Limb (tissue), 2 donors: ENCODE measurements around the gene PCDHGA10.
"Not testable (repeated sequence)": the region's sequence is repeated elsewhere in the genome, so short reads cannot be mapped to it uniquely, and the experiment has no call there.

Source experiments
- DNase-seq, 2 donors: peaks; one replicate each; pipeline ENCODE4 v3.0.0-alpha.2; 2016; ENCODE audit errors: extremely low spot score in 2 of 2

Gene PCDHGA10

DNA sequence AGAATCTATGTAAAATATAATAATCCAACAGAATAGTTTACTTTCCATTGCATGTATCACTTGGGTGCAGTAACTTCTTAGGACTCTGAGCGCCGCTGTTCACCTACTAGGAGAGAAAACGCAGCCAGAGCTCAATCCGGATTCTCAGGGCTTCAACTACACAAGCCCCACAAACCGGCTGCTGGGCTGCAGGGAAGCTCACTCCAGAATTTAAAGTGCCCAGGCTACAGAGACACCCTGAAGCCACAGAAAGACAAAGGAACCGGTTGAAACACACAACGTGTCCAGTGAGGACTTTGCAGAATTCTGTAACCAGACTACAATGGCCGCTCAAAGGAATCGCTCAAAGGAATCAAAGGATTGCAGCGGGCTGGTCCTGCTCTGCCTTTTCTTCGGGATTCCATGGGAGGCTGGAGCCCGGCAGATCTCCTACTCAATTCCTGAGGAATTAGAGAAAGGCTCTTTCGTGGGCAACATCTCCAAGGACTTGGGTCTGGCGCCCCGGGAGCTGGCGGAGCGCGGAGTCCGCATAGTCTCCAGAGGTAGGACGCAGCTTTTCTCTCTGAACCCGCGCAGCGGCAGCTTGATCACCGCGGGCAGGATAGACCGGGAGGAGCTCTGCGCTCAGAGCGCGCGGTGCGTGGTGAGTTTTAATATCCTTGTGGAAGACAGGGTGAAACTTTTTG lies at the start of gene PCDHGA10:
TSS of gene PCDHGA10 (plus strand) at position 134 of the 686 bp plus-strand sequence. CDS start at position 323, 189 bp downstream.
- peak in 1 of 2 donors; percentile 5 for DNase-seq

- no peak for DNase-seq
These were observed 48.7 kb upstream of the PCDHGA10 start, which contains the start of gene PCDHGA5 for GRCh38 chr5:141363952-141364660. TSS of gene PCDHGA5 (plus strand) at chr5:141364162. CDS start at chr5:141364331, 169 bp downstream.

DNA sequence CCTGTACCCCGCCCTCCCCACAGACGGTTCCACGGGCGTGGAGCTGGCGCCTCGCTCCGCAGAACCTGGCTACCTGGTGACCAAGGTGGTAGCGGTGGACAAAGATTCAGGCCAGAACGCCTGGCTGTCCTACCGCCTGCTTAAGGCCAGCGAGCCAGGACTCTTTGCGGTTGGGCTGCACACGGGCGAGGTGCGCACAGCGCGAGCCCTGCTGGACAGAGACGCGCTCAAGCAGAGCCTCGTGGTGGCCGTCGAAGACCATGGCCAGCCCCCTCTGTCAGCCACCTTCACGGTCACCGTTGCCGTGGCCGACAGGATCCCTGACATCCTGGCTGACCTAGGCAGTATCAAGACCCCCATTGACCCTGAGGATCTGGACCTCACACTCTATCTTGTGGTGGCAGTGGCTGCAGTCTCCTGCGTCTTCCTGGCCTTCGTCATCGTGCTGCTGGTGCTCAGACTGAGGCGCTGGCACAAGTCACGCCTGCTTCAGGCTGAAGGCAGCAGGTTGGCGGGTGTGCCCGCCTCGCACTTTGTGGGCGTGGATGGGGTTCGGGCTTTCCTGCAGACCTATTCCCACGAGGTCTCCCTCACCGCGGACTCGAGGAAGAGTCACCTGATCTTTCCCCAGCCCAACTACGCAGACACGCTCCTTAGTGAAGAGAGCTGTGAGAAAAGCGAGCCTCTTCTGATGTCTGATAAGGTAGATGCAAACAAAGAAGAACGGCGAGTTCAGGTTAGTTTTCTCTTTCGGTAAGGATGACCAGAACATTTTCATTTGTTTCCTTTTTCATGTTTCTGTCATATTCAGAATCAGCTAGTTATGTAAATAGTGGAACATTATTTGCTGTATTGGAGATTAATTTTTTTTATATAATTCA lies 46.5 kb upstream of the PCDHGA10 start:
- DNase-seq: no peak

DNA sequence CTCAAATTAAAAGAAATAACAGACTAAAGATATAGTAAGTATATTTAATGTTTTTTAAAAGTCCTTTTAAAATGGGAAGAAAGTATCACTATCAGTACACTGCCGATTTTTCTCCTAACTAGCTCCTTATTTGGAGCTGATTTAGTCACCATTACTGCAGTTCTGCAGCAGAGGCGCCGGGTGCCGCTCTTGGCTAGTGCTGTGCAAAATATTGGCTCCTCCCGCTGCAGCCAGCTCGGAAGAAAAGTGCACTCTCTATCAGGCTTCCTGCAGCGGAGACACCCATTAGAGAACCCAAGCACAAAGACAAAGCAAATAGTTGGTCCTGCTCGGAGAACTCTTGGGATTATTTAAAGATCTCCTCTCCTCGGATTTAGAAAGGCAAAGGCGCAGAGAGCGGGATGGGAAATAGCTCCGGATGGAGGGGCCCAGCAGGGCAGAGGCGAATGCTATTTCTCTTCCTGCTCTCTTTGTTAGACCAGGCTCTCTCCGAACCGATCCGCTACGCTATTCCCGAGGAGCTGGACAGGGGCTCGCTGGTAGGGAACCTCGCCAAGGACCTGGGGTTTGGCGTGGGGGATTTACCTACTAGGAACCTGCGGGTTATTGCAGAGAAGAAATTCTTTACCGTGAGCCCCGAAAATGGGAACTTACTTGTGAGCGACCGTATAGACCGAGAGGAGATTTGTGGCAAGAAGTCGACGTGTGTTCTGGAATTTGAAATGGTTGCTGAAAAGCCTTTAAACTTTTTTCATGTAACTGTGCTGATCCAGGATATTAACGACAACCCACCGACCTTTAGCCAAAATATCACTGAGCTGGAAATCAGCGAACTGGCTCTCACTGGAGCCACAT lies 42.6 kb upstream of the PCDHGA10 start, which contains the start of gene PCDHGB3:
TSS of gene PCDHGB3 (plus strand) at position 249 of the 855 bp plus-strand sequence. CDS start at position 402, 153 bp downstream.
- no peak for DNase-seq

DNA sequence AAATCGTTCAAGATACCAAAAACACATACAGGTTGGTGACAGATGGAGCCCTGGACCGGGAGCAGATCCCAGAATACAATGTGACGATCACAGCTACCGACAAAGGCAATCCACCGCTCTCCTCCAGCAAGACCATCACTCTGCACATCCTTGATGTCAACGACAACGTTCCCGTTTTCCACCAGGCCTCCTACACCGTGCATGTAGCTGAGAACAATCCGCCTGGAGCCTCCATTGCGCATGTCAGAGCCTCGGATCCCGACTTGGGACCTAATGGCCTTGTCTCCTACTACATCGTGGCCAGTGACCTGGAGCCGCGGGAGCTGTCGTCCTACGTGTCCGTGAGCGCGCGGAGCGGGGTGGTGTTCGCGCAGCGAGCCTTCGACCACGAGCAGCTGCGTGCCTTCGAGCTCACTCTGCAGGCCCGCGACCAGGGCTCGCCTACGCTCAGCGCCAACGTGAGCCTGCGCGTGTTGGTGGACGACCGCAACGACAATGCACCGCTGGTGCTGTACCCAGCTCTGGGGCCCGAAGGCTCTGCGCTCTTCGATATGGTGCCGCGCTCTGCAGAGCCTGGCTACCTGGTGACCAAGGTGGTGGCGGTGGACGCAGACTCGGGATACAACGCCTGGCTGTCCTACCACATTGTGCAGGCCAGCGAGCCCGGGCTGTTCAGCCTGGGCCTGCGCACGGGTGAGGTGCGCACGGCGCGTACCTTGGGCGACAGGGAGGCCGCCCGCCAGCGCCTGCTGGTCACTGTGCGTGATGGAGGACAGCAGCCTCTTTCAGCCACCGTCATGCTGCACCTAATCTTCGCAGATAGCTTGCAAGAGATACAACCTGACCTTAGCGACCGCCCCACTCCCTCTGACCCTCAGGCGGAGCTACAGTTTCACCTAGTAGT lies 41.0 kb upstream of the PCDHGA10 start:
- DNase-seq: no peak

GRCh38 chr5:141373673-141374317 lies 39.0 kb upstream of the PCDHGA10 start, which contains the start of gene PCDHGA6:
TSS of gene PCDHGA6 (plus strand) at chr5:141373891. CDS start at chr5:141374084, 193 bp downstream.
- no peak for DNase-seq

GRCh38 chr5:141374627-141375026 lies 38.2 kb upstream of the PCDHGA10 start:
- DNase-seq: no peak

- not testable (repeated sequence) for DNase-seq
These were observed 37.2 kb upstream of the PCDHGA10 start for GRCh38 chr5:141375444-141376155.

GRCh38 chr5:141382469-141383294 lies 30.1 kb upstream of the PCDHGA10 start, which contains the start of gene PCDHGA7:
TSS of gene PCDHGA7 (plus strand) at chr5:141382742. CDS start at chr5:141382900, 158 bp downstream.
- DNase-seq: no peak

DNA sequence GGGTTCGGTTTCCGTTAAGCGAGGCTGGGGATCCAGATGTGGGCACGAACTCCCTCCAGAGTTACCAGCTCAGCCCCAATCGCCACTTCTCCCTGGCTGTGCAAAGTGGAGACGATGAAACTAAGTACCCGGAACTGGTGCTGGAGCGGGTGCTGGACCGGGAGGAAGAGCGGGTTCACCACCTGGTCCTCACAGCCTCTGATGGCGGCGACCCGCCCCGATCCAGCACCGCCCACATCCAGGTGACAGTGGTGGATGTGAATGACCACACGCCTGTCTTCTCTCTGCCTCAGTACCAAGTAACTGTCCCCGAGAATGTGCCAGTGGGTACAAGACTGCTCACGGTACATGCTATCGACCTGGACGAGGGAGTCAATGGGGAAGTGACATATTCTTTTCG lies 29.4 kb upstream of the PCDHGA10 start:
- no peak for DNase-seq

- DNase-seq: no peak
These were observed 28.1 kb upstream of the PCDHGA10 start for GRCh38 chr5:141384471-141385267.

- DNase-seq: not testable (repeated sequence)
These were observed 25.1 kb upstream of the PCDHGA10 start, which contains the start of gene PCDHGB4 for GRCh38 chr5:141387557-141388311. TSS of gene PCDHGB4 (plus strand) at chr5:141387698. CDS start at chr5:141387885, 187 bp downstream.

- no peak for DNase-seq
These were observed 24.1 kb upstream of the PCDHGA10 start for GRCh38 chr5:141388661-141389060.

DNA sequence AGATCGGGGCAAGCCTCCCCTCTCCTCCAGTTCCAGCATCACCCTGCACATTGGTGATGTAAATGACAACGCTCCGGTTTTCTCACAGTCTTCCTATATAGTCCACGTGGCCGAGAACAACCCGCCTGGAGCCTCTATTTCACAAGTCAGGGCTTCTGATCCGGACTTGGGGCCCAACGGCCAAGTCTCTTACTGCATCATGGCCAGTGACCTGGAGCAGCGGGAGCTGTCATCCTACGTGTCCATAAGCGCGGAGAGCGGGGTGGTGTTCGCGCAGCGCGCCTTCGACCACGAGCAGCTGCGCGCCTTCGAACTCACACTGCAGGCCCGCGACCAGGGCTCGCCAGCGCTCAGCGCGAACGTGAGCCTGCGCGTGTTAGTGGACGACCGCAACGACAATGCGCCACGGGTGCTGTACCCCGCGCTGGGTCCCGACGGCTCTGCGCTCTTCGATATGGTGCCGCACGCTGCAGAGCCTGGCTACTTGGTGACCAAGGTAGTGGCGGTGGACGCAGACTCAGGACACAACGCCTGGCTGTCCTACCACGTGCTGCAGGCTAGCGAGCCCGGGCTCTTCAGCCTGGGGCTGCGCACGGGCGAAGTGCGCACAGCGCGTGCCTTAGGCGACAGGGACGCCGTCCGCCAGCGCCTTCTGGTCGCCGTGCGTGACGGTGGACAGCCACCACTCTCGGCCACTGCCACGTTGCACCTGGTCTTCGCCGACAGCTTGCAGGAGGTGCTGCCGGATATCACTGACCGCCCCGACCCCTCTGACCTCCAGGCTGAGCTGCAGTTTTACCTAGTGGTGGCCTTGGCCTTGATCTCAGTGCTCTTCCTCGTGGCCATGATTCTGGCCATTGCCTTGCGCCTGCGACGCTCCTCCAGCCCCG lies 23.4 kb upstream of the PCDHGA10 start:
- DNase-seq: no peak
